Breast epithelium (tissue), 3 donors: Measurements from ENCODE around the gene LIMD2.

Source experiments
- POLR2A ChIP-seq: fragments of 450-650 bp; IDR thresholded peaks from one replicate; pipeline ENCODE4 v1.6.1; 2016; ENCODE audit warnings: antibody characterized with exemption, mild to moderate bottlenecking, moderate library complexity
- POLR2AphosphoS5 ChIP-seq, 3 donors: sonication (generic); formaldehyde crosslinking; IDR thresholded peaks; one replicate each; pipeline ENCODE4 v1.6.1; 2017; ENCODE audit warnings: antibody characterized with exemption in 3 of 3
- TF ChIP-seq, protein P1 (sequence below), 3 donors: fragments of 450-650 bp; IDR thresholded peaks; one replicate each; pipeline ENCODE4 v1.5.1; 2016 to 2017; ENCODE audit warnings: antibody characterized with exemption in 3 of 3, mild to moderate bottlenecking in 3 of 3, moderate library complexity in 3 of 3

DNA sequence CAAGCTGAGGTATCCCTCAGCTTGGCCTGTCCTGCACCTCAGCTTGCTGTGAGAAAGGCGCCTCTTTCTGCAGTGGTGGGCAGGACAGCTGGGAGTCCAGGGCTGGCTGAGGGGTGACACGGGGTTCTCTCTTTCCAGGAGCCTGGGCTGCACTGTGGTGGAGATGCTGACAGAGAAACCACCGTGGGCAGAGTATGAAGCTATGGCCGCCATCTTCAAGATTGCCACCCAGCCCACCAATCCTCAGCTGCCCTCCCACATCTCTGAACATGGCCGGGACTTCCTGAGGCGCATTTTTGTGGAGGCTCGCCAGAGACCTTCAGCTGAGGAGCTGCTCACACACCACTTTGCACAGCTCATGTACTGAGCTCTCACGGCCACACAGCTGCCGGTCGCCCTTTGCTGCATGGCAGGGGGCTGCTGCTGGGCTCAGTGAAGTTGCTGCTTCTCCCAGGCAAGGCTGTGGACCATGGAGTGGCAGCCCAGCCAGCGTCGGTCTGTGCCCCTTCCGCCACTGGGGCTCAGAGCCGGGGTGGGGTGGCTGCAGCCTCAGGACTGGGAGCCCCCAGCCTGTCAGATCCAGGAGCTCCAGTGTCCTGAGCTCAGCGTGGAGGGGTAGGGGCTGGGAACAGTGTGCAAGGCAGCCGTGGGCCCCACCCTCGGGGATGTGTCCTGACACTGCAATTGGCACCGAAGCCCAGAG, 6.4 kb downstream of the LIMD2 start:
- TF ChIP-seq, protein P1, sequence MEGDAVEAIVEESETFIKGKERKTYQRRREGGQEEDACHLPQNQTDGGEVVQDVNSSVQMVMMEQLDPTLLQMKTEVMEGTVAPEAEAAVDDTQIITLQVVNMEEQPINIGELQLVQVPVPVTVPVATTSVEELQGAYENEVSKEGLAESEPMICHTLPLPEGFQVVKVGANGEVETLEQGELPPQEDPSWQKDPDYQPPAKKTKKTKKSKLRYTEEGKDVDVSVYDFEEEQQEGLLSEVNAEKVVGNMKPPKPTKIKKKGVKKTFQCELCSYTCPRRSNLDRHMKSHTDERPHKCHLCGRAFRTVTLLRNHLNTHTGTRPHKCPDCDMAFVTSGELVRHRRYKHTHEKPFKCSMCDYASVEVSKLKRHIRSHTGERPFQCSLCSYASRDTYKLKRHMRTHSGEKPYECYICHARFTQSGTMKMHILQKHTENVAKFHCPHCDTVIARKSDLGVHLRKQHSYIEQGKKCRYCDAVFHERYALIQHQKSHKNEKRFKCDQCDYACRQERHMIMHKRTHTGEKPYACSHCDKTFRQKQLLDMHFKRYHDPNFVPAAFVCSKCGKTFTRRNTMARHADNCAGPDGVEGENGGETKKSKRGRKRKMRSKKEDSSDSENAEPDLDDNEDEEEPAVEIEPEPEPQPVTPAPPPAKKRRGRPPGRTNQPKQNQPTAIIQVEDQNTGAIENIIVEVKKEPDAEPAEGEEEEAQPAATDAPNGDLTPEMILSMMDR (IDR thresholded peaks at IDR 0.05) = no peak
- TF ChIP-seq POLR2A (no peak), POLR2AphosphoS5 (IDR thresholded peaks at IDR 0.05) (no peak)
